HepG2 (cell line): ENCODE measurements around the gene SMYD2. TPM values are rescaled to one million over a fixed set of nuclear protein-coding genes. Genes with fewer than 3 reads are reported as not detected.

Experiments used
- DBP ChIP-seq: sonication (generic); formaldehyde crosslinking; IDR thresholded peaks from 2 replicates; pipeline ENCODE4 v1.4.0; 2020; ENCODE audit warnings: missing genetic modification reagents; ENCODE audit errors: not compliant biosample characterization
- DMTF1 ChIP-seq: sonication (generic); formaldehyde crosslinking; IDR thresholded peaks from 2 replicates; pipeline ENCODE4 v1.4.0; 2020; ENCODE audit warnings: mild to moderate bottlenecking, missing genetic modification reagents
- KDM4B ChIP-seq: sonication (generic); formaldehyde crosslinking; IDR thresholded peaks from 2 replicates; pipeline ENCODE4 v1.4.0; 2020; ENCODE audit warnings: missing genetic modification reagents
- MAFK ChIP-seq, 2 experiments: IDR thresholded peaks in 1 of 2; conservative IDR thresholded peaks in 1 of 2; 2 replicates each; pipeline ENCODE4 v1.6.1; 2011; ENCODE audit warnings: improper control_type of control experiment in 2 of 2, low read length in 2 of 2
- MEIS1 ChIP-seq: sonication (generic); formaldehyde crosslinking; IDR thresholded peaks from 2 replicates; pipeline ENCODE4 v1.9.0; 2021; ENCODE audit warnings: mild to moderate bottlenecking, missing genetic modification reagents, moderate library complexity, borderline replicate concordance
- SP2 ChIP-seq: sonication (generic); formaldehyde crosslinking; IDR thresholded peaks from 2 replicates; pipeline ENCODE4 v1.5.1; 2020; ENCODE audit warnings: mild to moderate bottlenecking, missing genetic modification reagents
- STAG1 ChIP-seq: sonication (generic); formaldehyde crosslinking; IDR thresholded peaks from 2 replicates; pipeline ENCODE4 v1.4.0; 2020; ENCODE audit warnings: missing genetic modification reagents
- THAP9 ChIP-seq: sonication (generic); formaldehyde crosslinking; IDR thresholded peaks from 2 replicates; pipeline ENCODE4; 2020; ENCODE audit warnings: missing genetic modification reagents, mild to moderate bottlenecking, borderline replicate concordance
- ZBTB21 ChIP-seq: sonication (generic); formaldehyde crosslinking; IDR thresholded peaks from 2 replicates; pipeline ENCODE4 v1.4.0; 2020; ENCODE audit warnings: missing genetic modification reagents
- ZBTB39 ChIP-seq: sonication (generic); formaldehyde crosslinking; IDR thresholded peaks from 2 replicates; pipeline ENCODE4 v1.5.0; 2020; ENCODE audit warnings: missing genetic modification reagents
- ZNF280D ChIP-seq: sonication (generic); formaldehyde crosslinking; IDR thresholded peaks from 2 replicates; pipeline ENCODE4 v1.5.1; 2020; ENCODE audit warnings: mild to moderate bottlenecking, missing genetic modification reagents
- ZNF34 ChIP-seq: sonication (generic); formaldehyde crosslinking; IDR thresholded peaks from 2 replicates; pipeline ENCODE4 v1.4.0; 2020; ENCODE audit warnings: mild to moderate bottlenecking, missing genetic modification reagents, borderline replicate concordance
- ZNF451 ChIP-seq: sonication (generic); formaldehyde crosslinking; IDR thresholded peaks from 2 replicates; pipeline ENCODE4 v1.5.0; 2020; ENCODE audit warnings: mild to moderate bottlenecking, missing genetic modification reagents
- ZNF484 ChIP-seq: sonication (generic); formaldehyde crosslinking; IDR thresholded peaks from 2 replicates; pipeline ENCODE4 v1.5.1; 2020; ENCODE audit warnings: mild to moderate bottlenecking, low read depth, missing genetic modification reagents, borderline replicate concordance
- ZNF562 ChIP-seq: sonication (generic); formaldehyde crosslinking; IDR thresholded peaks from 2 replicates; pipeline ENCODE4 v1.8.0; 2022; ENCODE audit warnings: missing genetic modification reagents, borderline replicate concordance
- ZZZ3 ChIP-seq: sonication (generic); formaldehyde crosslinking; IDR thresholded peaks from 2 replicates; pipeline ENCODE4 v1.4.0; 2020; ENCODE audit warnings: missing genetic modification reagents, mild to moderate bottlenecking, borderline replicate concordance
- polyA plus RNA-seq, 8 experiments: library from polyadenylated mRNA; depleted of rRNA in 3 of 8; stranded (reverse) in 7 of 8; unstranded in 1 of 8; fragments of >200 nt; fragmentation: Illumina TruSeq in 4 of 8; extraction: Trizol in 4 of 8; gene quantifications; 2 replicates each; pipeline versions ENCODE4 v1.2.1 to v1.2.3, GENCODE V29; 2011 to 2016; ENCODE audit warnings: low read depth in 4 of 8, missing spikeins in 1 of 8, mixed read lengths in 1 of 8; ENCODE audit not compliant: insufficient read depth in 1 of 8
- total RNA-seq, 5 experiments: library from RNA; depleted of rRNA; stranded (reverse); fragments of >200 nt; fragmentation: Illumina TruSeq; extraction: Trizol; gene quantifications; 2 replicates each; pipeline ENCODE4 v1.2.3, GENCODE V29; 2016; ENCODE audit warnings: low read depth in 1 of 5

SMYD2 gene
- total and polyA plus RNA-seq, 2 of the 13 experiments (the other 11 are each of a cell fraction or from before 2014, with no cell fraction given) = 72.7 to 139 TPM

- TF ChIP-seq SP2 (CRISPR knock-in tag) (peak; percentile 23; the same call in 1 of the 2 replicates), ZNF280D (CRISPR knock-in tag) (no peak), DBP (CRISPR knock-in tag) (no peak), THAP9 (CRISPR knock-in tag) (peak; percentile 20; the same call in 1 of the 2 replicates), ZNF451 (peak; percentile 79), ZZZ3 (CRISPR knock-in tag) (no peak), MEIS1 (CRISPR knock-in tag) (no peak; the same call in 1 of the 2 replicates), STAG1 (CRISPR knock-in tag) (0 out of 2 replicates have a peak, but pooled peaks have one; percentile 6), ZNF34 (peak; percentile 74; the same call in 1 of the 2 replicates), DMTF1 (CRISPR knock-in tag) (no peak), KDM4B (CRISPR knock-in tag) (peak; percentile 56; the same call in 1 of the 2 replicates), ZBTB21 (CRISPR knock-in tag) (no peak), ZBTB39 (CRISPR knock-in tag) (no peak), MAFK (conservative IDR thresholded peaks at IDR 0.05 in 1 of 2, IDR thresholded peaks at IDR 0.05 in 1 of 2; ENCODE audit: low read length in 2 of 2) (no peak), ZNF562 (CRISPR knock-in tag) (no peak), ZNF484 (CRISPR knock-in tag) (0 out of 2 replicates have a peak, but pooled peaks have one; percentile 78)
Measured at GRCh38 chr1:214280386-214281020, 456 bp upstream of the SMYD2 start (continued).
